ENCODE results near the gene CNGB1.

The CNGB1 gene

DNA sequence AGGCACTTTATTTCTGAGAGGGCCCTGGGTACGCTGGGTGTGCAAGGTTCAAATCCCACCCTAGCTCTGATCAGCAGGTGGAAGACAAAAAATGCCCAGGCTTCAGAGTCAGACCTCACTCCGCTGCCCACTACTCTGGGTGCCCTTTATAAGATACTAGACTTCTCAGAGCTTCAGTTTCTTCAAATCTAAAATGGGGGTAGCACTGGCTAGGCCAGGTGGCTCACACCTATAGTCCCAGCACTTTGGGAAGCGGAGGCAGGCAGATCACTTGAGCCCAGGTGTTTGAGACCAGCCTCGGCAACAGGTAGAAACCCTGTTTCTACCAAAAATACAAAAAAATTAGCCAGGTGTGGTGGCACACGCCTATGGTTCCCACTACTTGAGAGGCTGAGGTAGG lies 32.0 kb upstream of the CNGB1 start:
- no peak overlapping the region for H3K4me3 ChIP-seq (ENCODE audit: low read depth, low read length)
- H3K9ac ChIP-seq (ENCODE audit: low read length): no peak overlapping the region
- peaks cover 30% of the 10 kb centered on the region for H3K36me3 ChIP-seq (ENCODE audit: control insufficient read depth, insufficient read depth, low read length)
- no peak overlapping the region for H3K27ac ChIP-seq (ENCODE audit: low read depth, low read length)
- H3K9me3 ChIP-seq (ENCODE audit: control insufficient read depth, insufficient read depth, low read depth, low read length): no peaks in the 10 kb centered on the region; the same call in 1 of the 2 replicates
- no peaks in the 10 kb centered on the region for H3K27me3 ChIP-seq (ENCODE audit: control insufficient read depth, insufficient read depth, low read length)
- peaks cover 24% of the 10 kb centered on the region for H3K4me1 ChIP-seq (ENCODE audit: control insufficient read depth, insufficient read depth, low read length)

DNA sequence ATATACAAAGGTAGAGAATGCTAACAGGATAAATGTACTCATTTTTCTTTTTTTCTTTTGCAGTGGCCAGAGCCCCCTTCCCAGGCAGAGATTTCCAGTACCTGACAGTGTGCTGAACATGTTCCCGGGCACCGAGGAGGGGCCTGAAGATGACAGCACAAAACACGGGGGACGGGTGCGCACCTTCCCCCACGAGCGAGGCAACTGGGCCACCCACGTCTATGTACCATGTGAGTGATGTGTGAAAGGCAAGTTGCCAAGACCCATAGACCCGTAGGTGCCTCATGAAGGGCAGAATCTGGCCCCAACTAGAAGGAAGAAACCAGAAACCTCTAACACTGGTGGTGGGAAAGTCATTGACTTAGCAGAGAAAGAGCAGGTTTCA lies 31.5 kb upstream of the CNGB1 start:
- peaks cover 35% of the 10 kb centered on the region for H3K36me3 ChIP-seq (ENCODE audit: control insufficient read depth, insufficient read depth, low read length)
- no peak overlapping the region for H3K27ac ChIP-seq (ENCODE audit: low read depth, low read length)
- peak overlapping the region; percentile 79; the same call in 1 of the 2 replicates for H3K4me3 ChIP-seq (ENCODE audit: low read depth, low read length)

DNA sequence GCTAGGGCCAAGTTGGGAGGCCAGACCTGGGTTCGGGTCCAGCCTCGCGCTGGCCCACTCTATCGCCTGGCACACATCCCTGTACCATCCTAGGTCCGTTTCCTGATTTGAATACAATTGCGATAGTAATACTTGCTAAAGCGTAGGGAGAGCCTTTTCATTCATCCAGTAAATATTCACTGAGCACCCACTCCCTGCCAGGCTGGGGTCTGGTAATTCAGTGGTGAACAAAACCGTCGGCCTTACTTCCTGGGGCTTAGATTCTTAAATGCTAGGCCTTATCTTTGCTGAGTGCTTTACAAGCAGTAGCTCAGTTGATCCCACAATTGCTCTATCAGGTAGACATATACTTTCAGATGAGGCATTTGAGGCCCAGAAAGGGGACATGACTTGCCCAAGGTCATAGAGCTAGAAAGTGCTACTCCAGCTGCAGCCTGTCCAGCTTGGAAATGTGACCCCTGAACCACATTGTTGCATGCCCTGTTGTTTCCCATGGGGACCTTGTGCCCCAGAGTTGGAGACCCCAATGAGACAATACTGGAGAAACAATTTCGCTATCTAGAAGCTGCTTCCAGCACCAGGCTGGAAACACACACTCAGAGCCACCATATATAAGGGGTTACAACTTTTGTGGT lies 31.0 kb upstream of the CNGB1 start:
- no peak overlapping the region for H3K27ac ChIP-seq (ENCODE audit: low read depth, low read length)
- H3K9me3 ChIP-seq (ENCODE audit: control insufficient read depth, insufficient read depth, low read depth, low read length): no peaks in the 10 kb centered on the region; the same call in 1 of the 2 replicates
- H3K9ac ChIP-seq (ENCODE audit: low read length): peak overlapping the region; percentile 72
- peaks cover 24% of the 10 kb centered on the region for H3K4me1 ChIP-seq (ENCODE audit: control insufficient read depth, insufficient read depth, low read length)
- peak overlapping the region; percentile 79 for H3K4me3 ChIP-seq (ENCODE audit: low read depth, low read length)
- peaks cover 38% of the 10 kb centered on the region for H3K36me3 ChIP-seq (ENCODE audit: control insufficient read depth, insufficient read depth, low read length)
- H3K27me3 ChIP-seq (ENCODE audit: control insufficient read depth, insufficient read depth, low read length): no peaks in the 10 kb centered on the region

More for the DNA sequence above, 31.5 kb upstream of the CNGB1 start:
- Histone ChIP-seq H3K9me3 (ENCODE audit: control insufficient read depth, insufficient read depth, low read depth, low read length) (no peaks in the 10 kb centered on the region; the same call in 1 of the 2 replicates), H3K27me3 (ENCODE audit: control insufficient read depth, insufficient read depth, low read length) (no peaks in the 10 kb centered on the region), H3K9ac (ENCODE audit: low read length) (peak overlapping the region; percentile 72), H3K4me1 (ENCODE audit: control insufficient read depth, insufficient read depth, low read length) (peaks cover 24% of the 10 kb centered on the region)

DNA sequence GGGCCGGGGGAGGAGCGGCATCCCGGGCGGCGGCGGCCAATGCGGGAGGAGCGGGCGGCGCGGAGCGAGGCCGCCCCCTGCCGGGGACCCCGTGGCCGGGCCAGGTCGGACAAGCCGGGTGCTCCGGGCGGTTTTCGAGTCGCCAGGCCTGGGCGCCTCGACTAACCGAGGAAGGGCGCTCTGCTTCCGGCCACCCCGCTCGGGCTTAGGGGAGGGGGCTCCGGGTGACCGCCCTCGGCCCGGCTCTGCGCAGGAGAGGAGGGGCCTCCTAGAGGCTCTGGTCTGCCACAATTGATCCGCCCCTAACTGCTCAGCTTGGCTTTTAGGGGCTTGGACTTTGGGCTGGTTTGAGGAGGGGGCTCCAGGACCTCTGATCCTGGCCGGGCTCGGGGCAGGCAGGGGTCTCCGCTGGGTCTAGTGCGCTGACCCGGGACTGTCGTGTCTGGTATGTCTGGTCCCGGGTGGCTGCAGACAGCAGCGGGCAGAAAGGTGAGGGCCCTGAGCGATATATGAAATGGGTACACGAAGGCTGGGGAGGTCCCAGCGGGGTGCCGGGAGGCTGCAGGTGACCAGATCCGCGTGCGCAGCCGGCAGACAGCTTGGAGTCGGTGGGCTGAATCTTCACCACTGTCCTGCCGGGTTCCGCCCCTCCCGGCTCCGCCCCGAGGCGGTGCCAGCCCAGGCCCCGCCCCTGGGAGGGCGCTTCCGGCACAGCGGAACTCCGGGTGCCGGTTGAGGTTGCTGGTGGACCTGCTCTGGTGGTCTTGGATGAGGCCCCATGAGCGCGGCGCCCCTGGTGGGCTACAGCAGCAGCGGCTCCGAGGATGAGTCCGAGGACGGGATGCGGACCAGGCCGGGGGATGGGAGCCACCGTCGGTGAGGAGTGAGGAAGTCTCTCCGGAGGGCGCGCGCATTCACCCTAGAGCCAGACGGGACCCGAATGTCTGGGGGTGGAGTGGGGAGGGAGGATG lies 30.1 kb upstream of the CNGB1 start, which contains the start of gene USB1:
USB1 (plus strand) TSS at position 702 of the 971 bp plus-strand sequence; CDS start at position 779, 77 bp downstream.
- Histone ChIP-seq H3K9ac (ENCODE audit: low read length) (peak within 1 kb of the TSS; percentile 72), H3K36me3 (ENCODE audit: control insufficient read depth, insufficient read depth, low read length) (peaks cover 41% of the 10 kb centered on the region), H3K27ac (ENCODE audit: low read depth, low read length) (peak within 1 kb of the TSS; percentile 37; the same call in 1 of the 2 replicates), H3K4me1 (ENCODE audit: control insufficient read depth, insufficient read depth, low read length) (peaks cover 24% of the 10 kb centered on the region), H3K27me3 (ENCODE audit: control insufficient read depth, insufficient read depth, low read length) (no peaks in the 10 kb centered on the region), H3K9me3 (ENCODE audit: control insufficient read depth, insufficient read depth, low read depth, low read length) (no peaks in the 10 kb centered on the region), H3K4me3 (ENCODE audit: low read depth, low read length) (peak within 1 kb of the TSS; percentile 79)

DNA sequence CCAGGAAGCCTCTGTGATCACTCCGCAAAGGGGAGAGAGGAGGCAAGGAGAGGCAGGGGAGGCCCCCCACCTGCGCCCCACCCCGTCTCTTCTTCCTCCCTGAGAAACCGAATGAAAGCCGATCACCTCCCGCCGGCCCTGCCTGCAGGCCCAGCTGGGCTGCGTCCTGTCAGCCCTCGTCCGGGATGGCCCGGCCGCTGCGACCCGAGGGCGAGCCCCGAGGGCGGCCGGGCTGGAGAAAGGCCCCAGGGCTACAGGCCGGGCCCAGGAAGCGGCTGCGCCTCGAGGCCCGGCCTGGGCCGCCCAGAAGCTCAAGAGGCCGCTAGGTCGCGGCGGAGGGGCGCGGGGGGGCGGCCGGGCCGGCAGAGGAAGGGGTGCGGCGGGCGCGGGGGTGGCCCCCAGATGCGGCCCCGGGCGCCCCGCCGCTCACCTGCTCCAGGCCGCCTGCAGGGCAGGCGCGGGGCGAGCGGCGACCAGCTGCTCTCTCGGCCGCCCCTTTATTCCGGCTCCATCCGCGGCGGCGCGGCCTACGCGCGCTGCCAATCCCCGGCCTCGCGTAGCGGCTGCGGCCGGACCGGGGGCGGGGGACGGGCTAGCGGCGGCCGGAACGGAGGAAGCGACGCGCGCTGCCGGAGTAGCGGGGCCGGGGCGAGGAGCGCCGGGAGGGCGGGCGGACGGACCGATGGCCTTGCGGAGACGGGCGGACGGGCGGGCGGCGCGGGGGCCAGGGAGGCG lies 29.2 kb upstream of the CNGB1 start, which contains the start of gene ZNF319:
ZNF319 (minus strand) TSS at position 702 of the 735 bp plus-strand sequence. CDS start 2,407 bp downstream, outside the sequence.
- Histone ChIP-seq H3K9me3 (ENCODE audit: control insufficient read depth, insufficient read depth, low read depth, low read length) (no peaks in the 10 kb centered on the region), H3K4me3 (ENCODE audit: low read depth, low read length) (peak within 1 kb of the TSS; percentile 79), H3K27ac (ENCODE audit: low read depth, low read length) (peak within 1 kb of the TSS; percentile 37; the same call in 1 of the 2 replicates), H3K9ac (ENCODE audit: low read length) (peak within 1 kb of the TSS; percentile 64), H3K27me3 (ENCODE audit: control insufficient read depth, insufficient read depth, low read length) (no peaks in the 10 kb centered on the region), H3K4me1 (ENCODE audit: control insufficient read depth, insufficient read depth, low read length) (peaks cover 24% of the 10 kb centered on the region), H3K36me3 (ENCODE audit: control insufficient read depth, insufficient read depth, low read length) (peaks cover 39% of the 10 kb centered on the region)

DNA sequence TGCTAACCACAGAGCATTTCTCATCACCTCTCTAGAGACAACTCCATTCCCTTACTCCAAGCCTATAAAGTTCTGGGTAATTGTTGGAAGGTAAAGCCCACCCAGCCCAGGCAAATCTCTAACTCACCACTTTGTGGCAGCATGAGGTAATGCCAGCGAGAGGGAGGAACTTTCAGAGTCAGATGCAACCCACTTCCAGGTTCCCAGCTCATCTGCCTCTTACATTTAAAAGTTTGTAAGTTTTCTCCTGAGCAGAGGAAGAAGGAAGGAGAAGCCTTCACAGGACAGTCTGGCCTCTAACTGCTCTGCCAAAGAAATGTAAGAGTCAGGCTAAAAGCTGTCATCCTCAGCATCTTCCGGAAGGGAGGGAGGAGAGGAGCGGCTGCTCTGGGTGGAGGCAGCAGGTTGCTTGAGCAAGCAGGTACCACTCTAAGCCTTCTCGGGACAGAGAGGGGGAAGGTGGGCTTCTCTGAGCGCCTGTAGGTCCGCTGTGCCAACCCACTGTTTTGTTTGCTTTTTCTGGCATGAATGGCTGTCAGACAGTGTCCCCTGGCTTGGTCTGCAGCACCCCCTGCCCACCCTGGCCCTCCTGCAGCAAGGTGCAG lies 28.5 kb upstream of the CNGB1 start:
- Histone ChIP-seq H3K9me3 (ENCODE audit: control insufficient read depth, insufficient read depth, low read depth, low read length) (no peaks in the 10 kb centered on the region), H3K9ac (ENCODE audit: low read length) (peak overlapping the region; percentile 48), H3K4me3 (ENCODE audit: low read depth, low read length) (peak overlapping the region; percentile 79), H3K27me3 (ENCODE audit: control insufficient read depth, insufficient read depth, low read length) (no peaks in the 10 kb centered on the region), H3K4me1 (ENCODE audit: control insufficient read depth, insufficient read depth, low read length) (peaks cover 24% of the 10 kb centered on the region), H3K36me3 (ENCODE audit: control insufficient read depth, insufficient read depth, low read length) (peaks cover 34% of the 10 kb centered on the region), H3K27ac (ENCODE audit: low read depth, low read length) (no peak overlapping the region)

DNA sequence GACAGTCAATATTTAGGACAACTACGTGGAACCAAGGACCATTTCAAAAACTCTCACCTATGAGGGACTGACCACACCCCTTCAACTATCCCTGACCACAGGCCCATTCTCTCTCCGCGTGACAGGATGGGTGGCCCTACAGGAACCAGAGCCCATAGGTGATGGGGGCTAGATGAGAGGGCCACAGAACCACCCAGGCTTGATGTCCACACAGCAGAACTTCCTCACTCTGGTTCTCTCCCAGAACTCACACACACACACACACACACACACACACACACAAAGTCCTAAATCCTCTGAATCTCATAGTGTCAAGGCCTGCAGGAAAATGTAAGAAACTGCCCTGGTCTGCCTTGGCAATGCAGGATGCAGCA lies 28.1 kb upstream of the CNGB1 start:
- H3K4me1 ChIP-seq (ENCODE audit: control insufficient read depth, insufficient read depth, low read length): peaks cover 24% of the 10 kb centered on the region
- peaks cover 33% of the 10 kb centered on the region for H3K36me3 ChIP-seq (ENCODE audit: control insufficient read depth, insufficient read depth, low read length)
- no peaks in the 10 kb centered on the region for H3K27me3 ChIP-seq (ENCODE audit: control insufficient read depth, insufficient read depth, low read length)
- no peak overlapping the region for H3K9ac ChIP-seq (ENCODE audit: low read length)
- no peak overlapping the region for H3K27ac ChIP-seq (ENCODE audit: low read depth, low read length)
- H3K9me3 ChIP-seq (ENCODE audit: control insufficient read depth, insufficient read depth, low read depth, low read length): no peaks in the 10 kb centered on the region
- peak overlapping the region; percentile 79; the same call in 1 of the 2 replicates for H3K4me3 ChIP-seq (ENCODE audit: low read depth, low read length)

DNA sequence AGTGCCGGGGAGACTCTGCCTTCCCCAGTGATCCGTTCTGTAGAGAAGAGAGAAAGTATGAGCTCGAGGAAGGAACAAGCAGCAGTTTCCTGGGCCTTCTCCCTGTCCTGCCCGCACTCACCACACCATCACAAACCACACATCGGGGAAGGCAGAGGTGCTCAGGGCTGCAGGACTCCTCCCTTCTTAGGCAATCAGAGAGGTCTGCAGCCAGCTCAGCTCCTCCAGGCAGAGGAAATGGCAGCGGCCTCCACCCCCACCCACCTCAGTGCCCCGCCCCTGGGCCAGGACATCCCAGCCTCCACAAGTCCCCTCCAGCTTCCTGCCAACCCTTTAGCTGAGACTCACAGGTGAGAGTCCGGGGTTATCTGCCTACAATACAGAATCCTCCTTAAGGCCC lies 27.6 kb upstream of the CNGB1 start:
- Histone ChIP-seq H3K4me3 (ENCODE audit: low read depth, low read length) (no peak overlapping the region; the same call in 1 of the 2 replicates), H3K27ac (ENCODE audit: low read depth, low read length) (no peak overlapping the region), H3K27me3 (ENCODE audit: control insufficient read depth, insufficient read depth, low read length) (no peaks in the 10 kb centered on the region), H3K9me3 (ENCODE audit: control insufficient read depth, insufficient read depth, low read depth, low read length) (no peaks in the 10 kb centered on the region), H3K9ac (ENCODE audit: low read length) (no peak overlapping the region), H3K4me1 (ENCODE audit: control insufficient read depth, insufficient read depth, low read length) (peaks cover 24% of the 10 kb centered on the region), H3K36me3 (ENCODE audit: control insufficient read depth, insufficient read depth, low read length) (peaks cover 33% of the 10 kb centered on the region)

DNA sequence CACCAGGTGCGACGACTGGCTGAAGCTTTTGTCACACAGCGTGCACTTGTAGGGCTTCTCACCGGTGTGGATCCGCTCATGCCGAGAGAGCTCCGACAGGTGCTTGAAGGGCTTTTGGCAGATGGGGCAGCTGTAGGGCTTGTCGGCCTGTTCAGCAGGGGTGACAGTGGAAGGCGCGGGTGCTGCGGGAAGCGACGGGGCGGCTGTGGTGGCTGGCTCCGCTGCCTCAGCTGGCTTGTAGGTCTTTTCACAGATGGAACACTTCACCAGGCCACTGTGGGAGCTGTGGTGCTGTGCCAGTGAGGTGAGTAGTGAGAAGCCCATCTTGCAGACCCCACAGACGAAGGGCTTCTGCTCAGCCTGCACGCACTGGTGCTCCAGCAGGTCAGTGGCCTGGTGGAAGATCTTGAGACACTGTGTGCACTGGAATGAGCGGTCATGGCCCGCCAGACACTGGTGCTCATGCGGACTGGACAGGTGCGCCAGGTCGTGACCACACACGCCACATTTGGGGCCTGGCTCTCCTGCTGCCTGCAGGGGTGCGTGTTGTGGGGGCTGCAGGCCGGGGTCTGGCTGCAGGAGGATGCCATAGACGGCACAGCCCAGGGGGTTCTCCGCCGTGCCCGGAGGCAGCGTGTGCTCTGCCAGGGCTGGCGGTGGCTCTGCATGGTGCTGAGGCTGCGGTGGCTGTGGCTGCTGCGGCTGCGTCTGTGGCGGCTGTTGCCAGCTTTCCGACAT lies 26.8 kb upstream of the CNGB1 start:
- Histone ChIP-seq H3K27ac (ENCODE audit: low read depth, low read length) (no peak overlapping the region), H3K9ac (ENCODE audit: low read length) (no peak overlapping the region), H3K4me1 (ENCODE audit: control insufficient read depth, insufficient read depth, low read length) (peaks cover 24% of the 10 kb centered on the region), H3K4me3 (ENCODE audit: low read depth, low read length) (no peak overlapping the region), H3K9me3 (ENCODE audit: control insufficient read depth, insufficient read depth, low read depth, low read length) (no peaks in the 10 kb centered on the region), H3K27me3 (ENCODE audit: control insufficient read depth, insufficient read depth, low read length) (no peaks in the 10 kb centered on the region), H3K36me3 (ENCODE audit: control insufficient read depth, insufficient read depth, low read length) (peaks cover 25% of the 10 kb centered on the region)

DNA sequence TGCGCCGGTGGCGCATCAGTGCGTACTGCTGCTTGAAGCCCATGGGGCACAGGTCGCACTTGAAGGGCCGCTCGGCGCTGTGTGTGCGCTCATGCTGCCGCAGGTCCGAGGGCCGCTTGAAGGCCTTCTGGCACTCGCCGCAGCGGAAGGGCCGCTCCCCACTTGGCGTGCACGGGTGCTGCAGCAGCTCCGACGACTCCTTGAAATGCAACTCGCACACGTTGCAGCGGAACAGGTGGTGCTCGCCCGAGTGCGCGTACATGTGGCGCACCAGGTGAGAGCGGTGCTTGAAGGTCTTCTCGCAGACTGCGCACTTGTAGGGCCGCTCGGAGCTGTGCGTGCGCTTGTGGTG lies 26.2 kb upstream of the CNGB1 start:
- Histone ChIP-seq H3K9me3 (ENCODE audit: control insufficient read depth, insufficient read depth, low read depth, low read length) (no peaks in the 10 kb centered on the region), H3K4me3 (ENCODE audit: low read depth, low read length) (no peak overlapping the region), H3K27ac (ENCODE audit: low read depth, low read length) (no peak overlapping the region), H3K27me3 (ENCODE audit: control insufficient read depth, insufficient read depth, low read length) (no peaks in the 10 kb centered on the region), H3K9ac (ENCODE audit: low read length) (no peak overlapping the region), H3K4me1 (ENCODE audit: control insufficient read depth, insufficient read depth, low read length) (peaks cover 24% of the 10 kb centered on the region), H3K36me3 (ENCODE audit: control insufficient read depth, insufficient read depth, low read length) (peaks cover 22% of the 10 kb centered on the region)

Measured in HUES6 (cell line).